Right lobe of liver (tissue), 6 donors: ENCODE data around the gene TMUB1. TPM values are rescaled to one million over a fixed set of nuclear protein-coding genes. Genes with fewer than 3 reads are reported as not detected.

Experiments
- ATAC-seq, 4 donors: fragments of 200-7000 bp; cut with Tn5 transposase; one replicate each; pipeline ENCODE4 v1.9.1; 2020; ENCODE audit warnings: mild to moderate bottlenecking in 4 of 4, moderate library complexity in 4 of 4
- DNase-seq, 3 donors: peaks; one replicate each; pipeline ENCODE4 v3.0.0-alpha.2; 2020
- H3K27ac ChIP-seq, 3 donors: fragments of 200-600 bp; one replicate each; pipeline ENCODE4 v1.8.0; 2022
- H3K27me3 ChIP-seq, 2 donors: fragments of 200-600 bp; one replicate each; pipeline ENCODE4 v1.8.0; 2022
- H3K36me3 ChIP-seq, 4 donors: fragments of 200-600 bp; sonication (generic) in 1 of 4; one replicate each; pipeline versions ENCODE4 v1.5.1 to v1.8.0; 2017 to 2022; ENCODE audit warnings: control low read depth in 1 of 4
- H3K4me1 ChIP-seq, 4 donors: fragments of 200-600 bp; sonication (generic) in 1 of 4; one replicate each; pipeline versions ENCODE4 v1.5.1 to v1.8.0; 2017 to 2022; ENCODE audit warnings: control low read depth in 1 of 4
- H3K4me3 ChIP-seq, 3 donors: fragments of 200-600 bp; one replicate each; pipeline ENCODE4 v1.8.0; 2022
- H3K9me3 ChIP-seq, 4 donors: fragments of 200-600 bp; sonication (generic) in 1 of 4; one replicate each; pipeline versions ENCODE4 v1.5.1 to v1.8.0; 2017 to 2022; ENCODE audit warnings: control low read depth in 1 of 4
- CTCF ChIP-seq, 4 donors: fragments of 200-600 bp in 3 of 4; fragments of 450-650 bp in 1 of 4; IDR thresholded peaks; one replicate each; pipeline versions ENCODE4 v1.5.1 to v1.8.0; 2016 to 2022; ENCODE audit warnings: antibody characterized with exemption in 4 of 4, mild to moderate bottlenecking in 2 of 4
- POLR2A ChIP-seq: fragments of 450-650 bp; IDR thresholded peaks from one replicate; pipeline ENCODE4 v1.6.1; 2017; ENCODE audit warnings: antibody characterized with exemption, mild to moderate bottlenecking
- whole genome bisulfite sequencing: methylation state at CpG from one replicate; pipeline ENCODE4 v1.1.6; 2018; ENCODE audit warnings: low coverage, low lambda C conversion rate; ENCODE audit not compliant: insufficient coverage; ENCODE audit errors: missing lambda C conversion rate; 5-methylcytosine and 5-hydroxymethylcytosine counted together
- intact Hi-C, 2 donors: fragments of 100-400 bp; cut with DNase I; formaldehyde crosslinking; loops; one replicate each; pipeline versions ENCODE4 v1.11.2 to v1.14.1; 2022
- total RNA-seq, 6 experiments: library from RNA; depleted of rRNA in 2 of 6; stranded (reverse); fragments of >200 nt in 2 of 6; fragmentation: NEBNext Ultra II Directional in 3 of 6; extraction: Animal tissue kit (Norgen Biotek cat#: 25700) in 3 of 6; gene quantifications; one replicate each; pipeline versions ENCODE4 v1.1.0 to v1.2.4, GENCODE V29; 2016 to 2023
- donor health status: DM: no; HTN: yes; CAD: no.
- donor health status: DM: no; HTN: no; CAD: no.
- donor health status: DM: no; HTN: no; CAD: no.
- donor health status: DM: no; HTN: yes; CAD: no.
- donor health status: DM: no; HTN: yes; CAD: no.

The TMUB1 gene
- total RNA-seq, 6 experiments from 2014 or later, result 27.7 to 63.1 (median 41.8) TPM

GRCh38 chr7:151060416-151061212 is 22.7 kb downstream of the TMUB1 start:
- peaks cover 0 to 12% (median 5%) of the 10 kb centered on the region in 4 donors for H3K36me3 ChIP-seq
- DNase-seq (peak in 2 of 3 donors; percentile 54 to 67), ATAC-seq (no peak)
- peaks cover 0 to 42% (median 17%) of the 10 kb centered on the region in 4 donors for H3K4me1 ChIP-seq
- WGBS, result 2% methylated on average over 6 of the region's 21 CpGs
- TF ChIP-seq CTCF (IDR thresholded peaks at IDR 0.05) (no peak), POLR2A (no peak)
- intact Hi-C loops, result no loop called here
- no peaks in the 10 kb centered on the region for H3K9me3 ChIP-seq
- no peaks in the 10 kb centered on the region for H3K27me3 ChIP-seq
- H3K27ac ChIP-seq, result peak overlapping the region in 2 of 3 donors; percentile 89 to 94
- H3K4me3 ChIP-seq, result peak overlapping the region; percentile 85 to 92 (median 87)

- Histone ChIP-seq H3K4me1 (peaks cover 0 to 42% (median 17%) of the 10 kb centered on the region in 4 donors), H3K4me3 (peak overlapping the region; percentile 85 to 92 (median 87)), H3K9me3 (no peaks in the 10 kb centered on the region), H3K27me3 (no peaks in the 10 kb centered on the region), H3K27ac (peak overlapping the region; percentile 89 to 96 (median 94)), H3K36me3 (peaks cover 0 to 8% (median 3%) of the 10 kb centered on the region in 4 donors)
- DNase-seq (no peak), ATAC-seq (no peak)
- intact Hi-C loops, result no loop called here
- TF ChIP-seq POLR2A (no peak), CTCF (IDR thresholded peaks at IDR 0.05) (peak in 1 of 4 donors; percentile 2)
- 0% methylated on average over 2 of the region's 17 CpGs for WGBS
Measured at GRCh38 chr7:151060113-151060415, 23.2 kb downstream of the TMUB1 start.

- no peaks in the 10 kb centered on the region for H3K9me3 ChIP-seq
- ATAC-seq (peak; percentile 26 to 50 (median 36)), DNase-seq (peak; percentile 81 to 88 (median 87))
- TF ChIP-seq POLR2A, result peak; percentile 40
- TF ChIP-seq CTCF (IDR thresholded peaks at IDR 0.05), result peak; percentile 22 to 42 (median 37)
- WGBS, result under 1% methylated on average over 14 of the region's 75 CpGs
- H3K4me3 ChIP-seq, result peak within 1 kb of the TSS; percentile 85 to 92 (median 87)
- peaks cover 0 to 42% (median 17%) of the 10 kb centered on the region in 4 donors for H3K4me1 ChIP-seq
- H3K27ac ChIP-seq, result peak within 1 kb of the TSS; percentile 89 to 96 (median 94)
- peaks cover 0 to 3% (median under 1%) of the 10 kb centered on the region in 4 donors for H3K36me3 ChIP-seq
- intact Hi-C loops, result no loop called here
- H3K27me3 ChIP-seq, result no peaks in the 10 kb centered on the region
Measured at GRCh38 chr7:151059367-151060112, 23.8 kb downstream of the TMUB1 start, which contains the start of gene SLC4A2. Gene SLC4A2 (plus strand): TSS chr7:151059589. CDS start chr7:151061988, 2,399 bp downstream.

GRCh38 chr7:151058781-151059366 is 24.4 kb downstream of the TMUB1 start:
- TF ChIP-seq CTCF (IDR thresholded peaks at IDR 0.05) (no peak), POLR2A (no peak)
- Histone ChIP-seq H3K4me1 (peaks cover 0 to 40% (median 16%) of the 10 kb centered on the region in 4 donors), H3K27ac (peak overlapping the region; percentile 89 to 96 (median 94)), H3K9me3 (no peaks in the 10 kb centered on the region), H3K27me3 (no peaks in the 10 kb centered on the region), H3K4me3 (peak overlapping the region; percentile 85 to 92 (median 87)), H3K36me3 (no peaks in the 10 kb centered on the region)
- ATAC-seq (no peak), DNase-seq (no peak)
- 3% methylated on average over 14 of the region's 18 CpGs for WGBS
- intact Hi-C loops, result no loop called here
